HepG2 (cell line): ENCODE measurements around the gene KRT2. TPM values are rescaled to one million over a fixed set of nuclear protein-coding genes. Genes with fewer than 3 reads are reported as not detected.
A peak's percentile ranks its signal among the peaks of the same experiment; 100 is the strongest.

Experiments
- ATAC-seq: fragments of 200-7000 bp; cut with Tn5 transposase; 3 replicates; pipeline ENCODE4 v1.9.1; 2020; ENCODE audit warnings: mild to moderate bottlenecking, moderate library complexity
- BruUV-seq: library from RNA; stranded (reverse); fragments of 400-500 nt; replicated peaks from 2 replicates; lab custom pipeline; 2021; lab: Mats Ljungman, UMichigan
- CTCF ChIA-PET: fragments of 300-600 bp; formaldehyde crosslinking; extraction: SDS; loops from one replicate; lab custom pipeline; 2021; ENCODE audit warnings: low total read pairs, inconsistent platforms, low intra/inter-chr PET ratio; lab: Yijun Ruan, JAX
- POLR2A ChIA-PET: fragments of 350-600 bp; sonication (Branson Sonifier 250); formaldehyde crosslinking; loops from one replicate; lab custom pipeline; 2020; ENCODE audit warnings: antibody characterized with exemption, inconsistent platforms; lab: Yijun Ruan, JAX
- DNase-seq: peaks from one replicate; pipeline ENCODE4 v3.0.0-alpha.2; 2015; ENCODE audit warnings: low spot score
- FAIRE-seq: peaks from 3 replicates; lab custom pipeline; 2011; peaks lifted over from hg19 to GRCh38; lab: Jason Lieb, UNC
- H2AFZ ChIP-seq: one replicate; pipeline ENCODE4 v1.6.1; 2011; ENCODE audit warnings: low read length, inconsistent platforms
- H3K27ac ChIP-seq: fragments of 300-600 bp; 3 replicates; pipeline ENCODE4 v1.8.0; 2011; ENCODE audit warnings: mixed run types, mild to moderate bottlenecking, mixed read lengths, low read length, inconsistent platforms; ENCODE audit not compliant: insufficient read depth; ENCODE audit errors: extremely low read length
- H3K27me3 ChIP-seq, 2 experiments: fragments of 200-600 bp in 1 of 2; 2 replicates in 1 of 2; 3 replicates in 1 of 2; pipeline versions ENCODE4 v1.6.0 to v1.8.0; 2011; ENCODE audit warnings: low read length in 2 of 2, mild to moderate bottlenecking in 2 of 2, moderate library complexity in 2 of 2, inconsistent platforms in 1 of 2; ENCODE audit not compliant: insufficient read depth in 2 of 2, control insufficient read depth in 1 of 2
- H3K36me3 ChIP-seq, 2 experiments: fragments of 200-600 bp in 1 of 2; replicated peaks in 1 of 2; 2 replicates in 1 of 2; 3 replicates in 1 of 2; pipeline versions ENCODE4 v1.5.1 to v1.8.0; 2011; ENCODE audit warnings: low read length in 2 of 2, inconsistent platforms in 1 of 2; ENCODE audit not compliant: insufficient read depth in 2 of 2, control insufficient read depth in 1 of 2
- H3K4me1 ChIP-seq: 2 replicates; pipeline ENCODE4 v1.5.1; 2012; ENCODE audit warnings: low read length, inconsistent platforms; ENCODE audit not compliant: insufficient read depth
- H3K4me2 ChIP-seq: 2 replicates; pipeline ENCODE4 v1.6.0; 2011; ENCODE audit warnings: low read depth, low read length, inconsistent platforms
- H3K4me3 ChIP-seq, 3 experiments: fragments of 200-600 bp in 1 of 3; sonication (generic), shearing (Covaris generic) in 1 of 3; replicated peaks in 1 of 3; 2 replicates each; pipeline ENCODE4 v1.5.1; 2011 to 2016; ENCODE audit warnings: low read length in 3 of 3, inconsistent platforms in 2 of 3, low read depth in 2 of 3, mild to moderate bottlenecking in 2 of 3, control low read depth in 1 of 3, mixed read lengths in 1 of 3; ENCODE audit not compliant: insufficient read depth in 1 of 3
- H3K79me2 ChIP-seq: one replicate; pipeline ENCODE4 v1.6.1; 2011; ENCODE audit warnings: low read length, inconsistent platforms; ENCODE audit not compliant: insufficient read depth
- H3K9ac ChIP-seq: 2 replicates; pipeline ENCODE4 v1.6.0; 2011; ENCODE audit warnings: mild to moderate bottlenecking, low read depth, low read length, inconsistent platforms; ENCODE audit not compliant: insufficient read depth
- H3K9me3 ChIP-seq: 2 replicates; pipeline ENCODE4 v1.5.1; 2012; ENCODE audit warnings: mild to moderate bottlenecking, low read length
- H4K20me1 ChIP-seq: 2 replicates; pipeline ENCODE4 v1.6.0; 2011; ENCODE audit warnings: inconsistent platforms, mild to moderate bottlenecking, low read length, moderate library complexity; ENCODE audit not compliant: insufficient read depth
- WGBS: methylation state at CpG from one replicate; pipeline ENCODE4 v1.1.6; 2017; ENCODE audit warnings: low lambda C conversion rate; 5-methylcytosine and 5-hydroxymethylcytosine counted together
- in situ Hi-C: cut with HindIII; loops from 2 replicates; pipeline ENCODE4 v1.10.0; 2017; ENCODE audit warnings: low pct_unique_long_range_greater_than_20kb; ENCODE audit not compliant: extremely low pct_ligation_motif_present
- intact Hi-C: fragments of 100-400 bp; cut with micrococcal nuclease; formaldehyde crosslinking; loops from one replicate; pipeline ENCODE4 v1.10.0; 2022; ENCODE audit not compliant: unreplicated experiment
- polyA plus RNA-seq, 8 experiments: library from polyadenylated mRNA; depleted of rRNA in 3 of 8; stranded (reverse) in 7 of 8; unstranded in 1 of 8; fragments of >200 nt; fragmentation: Illumina TruSeq in 4 of 8; extraction: Trizol in 4 of 8; gene quantifications; 2 replicates each; pipeline versions ENCODE4 v1.2.1 to v1.2.3, GENCODE V29; 2011 to 2016; ENCODE audit warnings: low read depth in 4 of 8, missing spikeins in 1 of 8, mixed read lengths in 1 of 8; ENCODE audit not compliant: insufficient read depth in 1 of 8
- total RNA-seq, 5 experiments: library from RNA; depleted of rRNA; stranded (reverse); fragments of >200 nt; fragmentation: Illumina TruSeq; extraction: Trizol; gene quantifications; 2 replicates each; pipeline ENCODE4 v1.2.3, GENCODE V29; 2016; ENCODE audit warnings: low read depth in 1 of 5
- TF ChIP-seq, protein P1 (sequence below): fragments of 450-650 bp; IDR thresholded peaks from 2 replicates; pipeline ENCODE4 v1.6.1; 2016
- TF ChIP-seq, protein P2 (sequence below): sonication (generic); formaldehyde crosslinking; IDR thresholded peaks from 2 replicates; pipeline ENCODE4 v1.4.0; 2020; ENCODE audit warnings: missing genetic modification reagents

Gene KRT2
- total and polyA plus RNA-seq, 2 of the 13 experiments (the other 11 are each of a cell fraction or from before 2014, with no cell fraction given), result not detected

DNA sequence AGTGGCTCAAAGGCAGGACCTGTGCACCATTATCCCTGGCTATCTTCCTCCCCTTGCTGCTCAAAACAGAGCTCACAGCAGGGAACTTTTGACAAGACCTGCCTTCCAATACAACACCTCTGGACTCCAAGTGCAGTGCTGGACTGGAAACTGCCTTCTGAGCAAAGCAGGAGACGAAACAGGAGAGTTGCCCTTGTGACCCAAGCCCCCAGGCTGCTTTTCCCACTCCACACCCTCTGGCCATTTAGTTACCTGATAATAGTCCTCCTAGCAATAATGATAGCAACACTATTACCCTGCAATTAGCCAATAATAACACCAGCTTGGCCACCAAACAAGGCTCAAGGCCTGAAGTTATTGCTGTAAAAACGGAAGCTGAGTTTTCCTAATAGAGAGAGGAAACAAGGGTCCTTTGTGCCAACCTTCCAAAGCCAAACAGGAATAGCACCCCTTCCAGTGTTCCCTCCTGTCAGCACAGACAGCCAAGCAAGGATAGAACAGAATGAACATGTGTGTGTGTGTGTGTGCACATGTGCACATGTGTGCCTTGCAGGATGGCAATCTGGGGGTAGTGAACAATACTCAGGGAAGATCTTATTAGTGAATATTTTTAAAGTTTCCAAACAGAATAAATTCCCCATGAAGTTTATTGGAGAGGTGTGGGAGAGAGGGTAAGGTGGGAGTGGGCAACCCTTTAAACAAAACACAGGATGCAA is 24.5 kb downstream of the KRT2 start:
- H3K4me2 ChIP-seq, result no peak overlapping the region
- H2AFZ ChIP-seq, result no peak overlapping the region
- ChIA-PET POLR2A (no interaction called here), CTCF (no interaction called here)
- H4K20me1 ChIP-seq, result no peaks in the 10 kb centered on the region
- TF ChIP-seq, protein P1, sequence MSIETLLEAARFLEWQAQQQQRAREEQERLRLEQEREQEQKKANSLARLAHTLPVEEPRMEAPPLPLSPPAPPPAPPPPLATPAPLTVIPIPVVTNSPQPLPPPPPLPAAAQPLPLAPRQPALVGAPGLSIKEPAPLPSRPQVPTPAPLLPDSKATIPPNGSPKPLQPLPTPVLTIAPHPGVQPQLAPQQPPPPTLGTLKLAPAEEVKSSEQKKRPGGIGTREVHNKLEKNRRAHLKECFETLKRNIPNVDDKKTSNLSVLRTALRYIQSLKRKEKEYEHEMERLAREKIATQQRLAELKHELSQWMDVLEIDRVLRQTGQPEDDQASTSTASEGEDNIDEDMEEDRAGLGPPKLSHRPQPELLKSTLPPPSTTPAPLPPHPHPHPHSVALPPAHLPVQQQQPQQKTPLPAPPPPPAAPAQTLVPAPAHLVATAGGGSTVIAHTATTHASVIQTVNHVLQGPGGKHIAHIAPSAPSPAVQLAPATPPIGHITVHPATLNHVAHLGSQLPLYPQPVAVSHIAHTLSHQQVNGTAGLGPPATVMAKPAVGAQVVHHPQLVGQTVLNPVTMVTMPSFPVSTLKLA, result peak; percentile 83
- TF ChIP-seq, protein P2, sequence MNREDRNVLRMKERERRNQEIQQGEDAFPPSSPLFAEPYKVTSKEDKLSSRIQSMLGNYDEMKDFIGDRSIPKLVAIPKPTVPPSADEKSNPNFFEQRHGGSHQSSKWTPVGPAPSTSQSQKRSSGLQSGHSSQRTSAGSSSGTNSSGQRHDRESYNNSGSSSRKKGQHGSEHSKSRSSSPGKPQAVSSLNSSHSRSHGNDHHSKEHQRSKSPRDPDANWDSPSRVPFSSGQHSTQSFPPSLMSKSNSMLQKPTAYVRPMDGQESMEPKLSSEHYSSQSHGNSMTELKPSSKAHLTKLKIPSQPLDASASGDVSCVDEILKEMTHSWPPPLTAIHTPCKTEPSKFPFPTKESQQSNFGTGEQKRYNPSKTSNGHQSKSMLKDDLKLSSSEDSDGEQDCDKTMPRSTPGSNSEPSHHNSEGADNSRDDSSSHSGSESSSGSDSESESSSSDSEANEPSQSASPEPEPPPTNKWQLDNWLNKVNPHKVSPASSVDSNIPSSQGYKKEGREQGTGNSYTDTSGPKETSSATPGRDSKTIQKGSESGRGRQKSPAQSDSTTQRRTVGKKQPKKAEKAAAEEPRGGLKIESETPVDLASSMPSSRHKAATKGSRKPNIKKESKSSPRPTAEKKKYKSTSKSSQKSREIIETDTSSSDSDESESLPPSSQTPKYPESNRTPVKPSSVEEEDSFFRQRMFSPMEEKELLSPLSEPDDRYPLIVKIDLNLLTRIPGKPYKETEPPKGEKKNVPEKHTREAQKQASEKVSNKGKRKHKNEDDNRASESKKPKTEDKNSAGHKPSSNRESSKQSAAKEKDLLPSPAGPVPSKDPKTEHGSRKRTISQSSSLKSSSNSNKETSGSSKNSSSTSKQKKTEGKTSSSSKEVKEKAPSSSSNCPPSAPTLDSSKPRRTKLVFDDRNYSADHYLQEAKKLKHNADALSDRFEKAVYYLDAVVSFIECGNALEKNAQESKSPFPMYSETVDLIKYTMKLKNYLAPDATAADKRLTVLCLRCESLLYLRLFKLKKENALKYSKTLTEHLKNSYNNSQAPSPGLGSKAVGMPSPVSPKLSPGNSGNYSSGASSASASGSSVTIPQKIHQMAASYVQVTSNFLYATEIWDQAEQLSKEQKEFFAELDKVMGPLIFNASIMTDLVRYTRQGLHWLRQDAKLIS (CRISPR knock-in tag), result no peak
- H3K9me3 ChIP-seq, result no peaks in the 10 kb centered on the region
- DNase-seq (no peak), FAIRE-seq (no peak), ATAC-seq (no peak)
- no TSS peak for BruUV-seq
- WGBS, result 0% methylated on average over 2 of the region's 2 CpGs
- H3K27me3 ChIP-seq, result peaks cover 0 to 14% of the 10 kb centered on the region in 2 experiments; a peak in 2 of 5 replicates
- H3K4me3 ChIP-seq, result no peak overlapping the region
- H3K4me1 ChIP-seq, result no peaks in the 10 kb centered on the region
- intact Hi-C loops (no loop called here), in situ Hi-C loops (no loop called here)
- H3K9ac ChIP-seq, result no peak overlapping the region
- H3K79me2 ChIP-seq, result no peaks in the 10 kb centered on the region
- H3K36me3 ChIP-seq, result no peaks in the 10 kb centered on the region
- no peak overlapping the region for H3K27ac ChIP-seq
